Fibroblast of the aortic adventitia (primary cell): ENCODE data around the gene FOXO3. TPM values are rescaled to one million over a fixed set of nuclear protein-coding genes. Genes with fewer than 3 reads are reported as not detected.

Experiments
- DNase-seq: peaks from one replicate; pipeline ENCODE4 v3.0.0-alpha.2; 2010; ENCODE audit warnings: low read depth
- H3K4me3 ChIP-seq: 2 replicates; pipeline ENCODE4 v1.5.1; 2011; ENCODE audit warnings: low read depth, mild to moderate bottlenecking, control low read depth, low read length, moderate library complexity
- CTCF ChIP-seq: IDR thresholded peaks from 2 replicates; pipeline ENCODE4 v1.5.1; 2011; ENCODE audit warnings: mild to moderate bottlenecking, low read length, control low read depth, inconsistent platforms; ENCODE audit not compliant: insufficient read depth
- total RNA-seq: library from RNA; depleted of rRNA; stranded (reverse); fragments of >200 nt; gene quantifications from 2 replicates; pipeline ENCODE4 v1.2.3, GENCODE V29; 2012; ENCODE audit warnings: low replicate concordance

FOXO3 gene
- total RNA-seq, 1 donor = 54.5 TPM

GRCh38 chr6:108566406-108566805, 5.7 kb downstream of the FOXO3 start:
- no peak for TF ChIP-seq CTCF
- peak overlapping the region; percentile 10 for H3K4me3 ChIP-seq

GRCh38 chr6:108568101-108568500, 7.4 kb downstream of the FOXO3 start:
- H3K4me3 ChIP-seq = no peak overlapping the region
- DNase-seq = no peak
- TF ChIP-seq CTCF = no peak

More at GRCh38 chr6:108566406-108566805, 5.7 kb downstream of the FOXO3 start:
- DNase-seq = no peak

- no peak for DNase-seq
- TF ChIP-seq CTCF = no peak
- H3K4me3 ChIP-seq = no peak overlapping the region
Measured at GRCh38 chr6:108568551-108569305, 8.0 kb downstream of the FOXO3 start.

GRCh38 chr6:108570517-108570916, 9.8 kb downstream of the FOXO3 start:
- DNase-seq = no peak
- TF ChIP-seq CTCF = no peak
- no peak overlapping the region for H3K4me3 ChIP-seq

- no peak for TF ChIP-seq CTCF
- H3K4me3 ChIP-seq = no peak overlapping the region
- DNase-seq = no peak
Measured at GRCh38 chr6:108574457-108575141, 13.9 kb downstream of the FOXO3 start.

GRCh38 chr6:108575905-108576494, 15.3 kb downstream of the FOXO3 start:
- no peak for TF ChIP-seq CTCF

More at GRCh38 chr6:108575905-108576494, 15.3 kb downstream of the FOXO3 start:
- DNase-seq = no peak
- H3K4me3 ChIP-seq = no peak overlapping the region
